Omental fat pad (tissue), 4 donors: Measurements from ENCODE around the gene AJAP1. TPM values are rescaled to one million over a fixed set of nuclear protein-coding genes. Genes with fewer than 3 reads are reported as not detected.

Experiments used
- ATAC-seq: fragments of 150-250 bp; one replicate; pipeline ENCODE4 v1.9.1; 2016; ENCODE audit warnings: mild to moderate bottlenecking, moderate library complexity; ENCODE audit not compliant: low FRiP score
- DNase-seq: peaks from one replicate; pipeline ENCODE4 v3.0.0-alpha.2; 2019; ENCODE audit warnings: low spot score
- total RNA-seq, 4 donors: library from RNA; depleted of rRNA; stranded (reverse); fragments of >200 nt; gene quantifications; one replicate each; pipeline ENCODE4 v1.1.0, GENCODE V29; 2016
- TF ChIP-seq, protein P1 (sequence below), 3 donors: fragments of 450-650 bp; IDR thresholded peaks; one replicate each; pipeline ENCODE4 v1.5.1; 2016 to 2017; ENCODE audit warnings: antibody characterized with exemption in 3 of 3, mild to moderate bottlenecking in 3 of 3, moderate library complexity in 2 of 3

Gene AJAP1
- total RNA-seq, 4 donors from 2014 or later, result 0.06 to 0.63 (median 0.53) TPM

DNA sequence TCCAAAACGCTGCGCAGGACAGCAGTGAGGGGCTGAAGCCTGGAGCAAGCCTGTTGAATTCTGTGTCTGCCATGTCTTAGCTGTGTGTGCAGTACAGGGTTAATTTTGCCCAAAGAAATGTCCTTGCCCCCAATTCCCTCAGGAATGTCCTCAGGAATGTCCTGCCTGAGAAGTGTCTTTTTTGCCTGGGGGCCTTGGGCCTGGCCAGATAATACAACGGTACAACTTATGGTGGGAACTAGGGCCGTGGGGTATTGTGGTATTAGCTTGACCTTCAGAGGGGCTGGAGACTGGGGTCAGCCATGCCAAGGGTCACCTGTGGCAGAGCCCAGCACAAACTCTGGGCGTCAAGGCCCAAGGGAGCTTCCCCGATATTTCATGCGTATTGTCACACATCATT, 107.7 kb downstream of the AJAP1 start:
- TF ChIP-seq, protein P1, sequence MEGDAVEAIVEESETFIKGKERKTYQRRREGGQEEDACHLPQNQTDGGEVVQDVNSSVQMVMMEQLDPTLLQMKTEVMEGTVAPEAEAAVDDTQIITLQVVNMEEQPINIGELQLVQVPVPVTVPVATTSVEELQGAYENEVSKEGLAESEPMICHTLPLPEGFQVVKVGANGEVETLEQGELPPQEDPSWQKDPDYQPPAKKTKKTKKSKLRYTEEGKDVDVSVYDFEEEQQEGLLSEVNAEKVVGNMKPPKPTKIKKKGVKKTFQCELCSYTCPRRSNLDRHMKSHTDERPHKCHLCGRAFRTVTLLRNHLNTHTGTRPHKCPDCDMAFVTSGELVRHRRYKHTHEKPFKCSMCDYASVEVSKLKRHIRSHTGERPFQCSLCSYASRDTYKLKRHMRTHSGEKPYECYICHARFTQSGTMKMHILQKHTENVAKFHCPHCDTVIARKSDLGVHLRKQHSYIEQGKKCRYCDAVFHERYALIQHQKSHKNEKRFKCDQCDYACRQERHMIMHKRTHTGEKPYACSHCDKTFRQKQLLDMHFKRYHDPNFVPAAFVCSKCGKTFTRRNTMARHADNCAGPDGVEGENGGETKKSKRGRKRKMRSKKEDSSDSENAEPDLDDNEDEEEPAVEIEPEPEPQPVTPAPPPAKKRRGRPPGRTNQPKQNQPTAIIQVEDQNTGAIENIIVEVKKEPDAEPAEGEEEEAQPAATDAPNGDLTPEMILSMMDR (IDR thresholded peaks at IDR 0.05), result no peak
- no peak for ATAC-seq
- no peak for DNase-seq

DNA sequence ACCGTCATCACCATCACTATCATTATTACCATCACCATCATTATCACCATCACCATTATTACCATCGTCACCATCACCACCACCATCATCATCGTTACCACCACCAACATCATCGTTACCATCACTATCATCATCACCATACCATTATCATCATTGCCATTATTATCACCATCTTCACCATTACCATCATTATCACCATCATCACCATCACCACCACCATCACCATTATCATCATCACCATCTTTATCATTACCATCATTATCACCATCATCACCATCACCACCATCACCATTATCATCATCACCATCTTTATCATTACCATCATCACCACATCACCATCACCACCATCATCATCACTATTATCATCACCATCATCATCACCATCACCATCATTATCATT, 112.9 kb downstream of the AJAP1 start:
- DNase-seq (no peak), ATAC-seq (no peak)
- TF ChIP-seq, protein P1 (IDR thresholded peaks at IDR 0.05), result no peak

DNA sequence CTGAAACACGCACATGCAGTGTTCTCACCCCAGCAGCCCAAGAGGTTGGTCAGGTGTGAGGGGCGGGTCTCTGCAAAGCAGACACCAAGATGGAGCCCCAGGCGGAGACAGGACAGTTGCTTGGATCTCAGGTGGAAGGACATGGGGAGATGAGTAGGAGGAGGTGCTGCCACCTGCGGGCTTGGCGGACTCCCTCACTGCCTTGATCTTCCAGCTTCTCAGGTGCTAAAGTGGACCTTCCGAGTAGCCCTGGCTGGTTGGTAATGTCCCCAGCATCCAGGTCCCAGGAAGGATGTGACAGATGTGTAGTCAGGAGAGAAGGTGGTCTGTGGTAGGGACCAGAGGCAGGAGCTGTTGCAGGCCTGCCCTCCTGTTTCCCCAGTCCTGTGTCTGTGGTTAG, 114.1 kb downstream of the AJAP1 start:
- DNase-seq (no peak), ATAC-seq (no peak)
- TF ChIP-seq, protein P1 (IDR thresholded peaks at IDR 0.05), result no peak

DNA sequence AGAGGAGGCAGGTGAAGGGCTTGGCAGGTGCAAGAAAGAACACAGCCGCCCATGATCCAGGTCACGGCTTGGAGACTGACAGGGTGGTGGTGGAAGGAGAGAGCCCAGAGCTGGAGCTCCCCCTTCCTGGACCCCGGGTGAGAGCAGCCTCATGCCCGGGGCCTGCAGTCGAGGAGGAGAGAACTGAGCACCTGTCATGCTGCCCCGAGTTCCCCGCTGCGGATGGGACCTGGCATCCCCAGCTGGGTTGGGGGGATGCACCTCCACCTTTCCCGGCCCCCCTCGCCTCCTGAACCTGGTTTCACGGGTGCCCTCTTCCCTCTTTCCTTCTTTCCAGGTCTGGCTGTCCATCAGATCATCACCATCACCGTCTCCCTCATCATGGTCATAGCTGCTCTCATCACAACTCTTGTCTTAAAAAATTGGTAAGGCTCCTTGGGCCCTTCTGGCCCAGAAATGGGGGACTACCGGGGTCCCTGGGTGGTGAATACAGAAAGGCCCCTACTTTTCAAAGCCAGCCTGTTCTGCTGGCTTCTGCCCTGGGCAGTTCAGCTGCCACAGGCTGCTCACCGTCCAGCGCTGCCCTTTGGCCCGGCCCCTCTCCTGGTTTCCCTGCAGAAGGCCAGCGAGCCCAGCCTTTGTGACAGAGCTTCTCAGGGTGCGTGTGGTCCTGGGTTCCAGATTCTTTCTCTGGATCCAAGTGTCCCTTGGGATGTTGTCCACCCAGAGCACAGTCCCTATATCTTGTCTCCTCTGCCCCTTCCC, 115.3 kb downstream of the AJAP1 start:
- TF ChIP-seq, protein P1 (IDR thresholded peaks at IDR 0.05), result no peak
- DNase-seq (no peak), ATAC-seq (no peak)

DNA sequence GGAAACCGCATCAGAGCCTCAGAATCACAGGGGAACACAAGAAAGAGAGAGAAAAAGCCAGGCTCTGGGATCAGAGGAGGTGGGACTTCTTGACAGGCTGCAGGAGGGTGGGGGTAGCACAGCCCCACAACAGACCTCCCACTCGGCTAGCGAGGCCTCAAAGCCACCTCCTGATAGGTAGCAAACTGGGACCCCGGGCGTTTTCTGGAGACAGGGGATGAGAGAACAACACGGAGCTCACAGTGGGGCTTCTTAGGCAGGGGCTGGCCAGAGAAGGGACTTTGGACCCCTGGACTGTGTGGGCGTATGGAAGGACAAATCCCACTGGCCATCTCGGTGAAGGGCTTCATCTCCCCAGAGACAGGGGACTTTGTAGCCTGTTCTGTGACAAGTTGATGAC, 116.3 kb downstream of the AJAP1 start:
- TF ChIP-seq, protein P1 (IDR thresholded peaks at IDR 0.05), result no peak
- DNase-seq, result no peak
- ATAC-seq, result no peak

DNA sequence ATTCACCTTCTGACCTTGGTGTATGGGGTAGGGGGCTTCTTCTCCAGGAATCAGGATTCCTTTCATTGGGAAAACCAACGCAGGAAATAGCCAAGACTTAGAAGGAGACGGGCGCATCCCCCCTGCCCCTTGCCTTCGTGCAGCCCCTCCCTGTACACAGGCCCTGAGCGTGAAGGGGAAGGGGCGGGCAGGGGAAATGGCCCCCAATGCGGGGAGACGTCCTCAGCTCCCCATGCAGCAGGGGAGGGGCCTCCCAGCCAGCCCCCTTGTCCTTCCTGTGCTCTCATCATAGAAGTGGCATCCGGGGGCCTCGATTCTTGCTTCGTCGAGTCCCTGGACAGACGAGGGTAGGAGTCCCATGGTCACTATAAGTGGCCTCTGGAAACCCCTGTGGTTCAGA, 116.9 kb downstream of the AJAP1 start:
- TF ChIP-seq, protein P1 (IDR thresholded peaks at IDR 0.05), result no peak
- DNase-seq (no peak), ATAC-seq (no peak)

DNA sequence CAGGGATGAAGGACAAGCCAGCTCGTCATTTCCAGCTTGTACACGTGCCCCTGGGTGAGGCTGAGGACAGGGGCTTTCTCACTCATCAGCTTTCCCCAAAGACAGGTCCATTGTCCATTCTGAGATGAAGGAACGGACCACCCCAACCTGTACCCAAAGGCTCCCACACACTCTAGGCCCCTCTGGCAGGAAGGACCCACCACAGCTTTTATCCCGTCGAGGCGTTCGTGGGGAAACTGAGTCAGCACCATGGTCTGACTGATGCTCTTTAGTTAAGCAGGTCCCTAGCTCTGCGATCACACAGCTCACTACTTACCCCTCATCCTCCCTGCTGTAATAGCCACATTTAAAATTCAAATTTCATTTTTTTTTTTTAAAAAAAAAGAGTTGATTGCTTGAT, 117.3 kb downstream of the AJAP1 start:
- TF ChIP-seq, protein P1 (IDR thresholded peaks at IDR 0.05), result no peak
- ATAC-seq, result no peak
- DNase-seq, result no peak
